Spleen (tissue), 11 donors: ENCODE measurements around the gene CRB1. TPM values are rescaled to one million over a fixed set of nuclear protein-coding genes. Genes with fewer than 3 reads are reported as not detected.

Source experiments
- DNase-seq: peaks from one replicate; pipeline ENCODE4 v3.0.0-alpha.2; 2020
- H3K27ac ChIP-seq, 8 donors: fragments of 200-600 bp; sonication (generic) in 7 of 8; 1 replicate in 4 of 8; 2 replicates in 4 of 8; pipeline versions ENCODE4 v1.5.0 to v1.8.0; 2016 to 2021; ENCODE audit warnings: inconsistent platforms in 4 of 8, mild to moderate bottlenecking in 4 of 8, moderate library complexity in 1 of 8
- H3K27me3 ChIP-seq, 7 donors: fragments of 200-600 bp; sonication (generic) in 6 of 7; replicated peaks in 1 of 7; 1 replicate in 4 of 7; 2 replicates in 3 of 7; pipeline versions ENCODE4 v1.5.0 to v1.8.0; 2016 to 2021; ENCODE audit warnings: inconsistent platforms in 3 of 7, mild to moderate bottlenecking in 1 of 7
- H3K36me3 ChIP-seq, 6 donors: fragments of 200-600 bp; sonication (generic) in 5 of 6; 1 replicate in 4 of 6; 2 replicates in 2 of 6; pipeline versions ENCODE4 v1.5.0 to v1.8.0; 2016 to 2021; ENCODE audit warnings: inconsistent platforms in 2 of 6
- H3K4me1 ChIP-seq, 6 donors: fragments of 200-600 bp; sonication (generic) in 5 of 6; 1 replicate in 3 of 6; 2 replicates in 3 of 6; pipeline versions ENCODE4 v1.5.0 to v1.8.0; 2016 to 2021; ENCODE audit warnings: inconsistent platforms in 3 of 6
- H3K4me3 ChIP-seq, 8 donors: fragments of 200-600 bp; sonication (generic) in 7 of 8; 1 replicate in 4 of 8; 2 replicates in 4 of 8; pipeline versions ENCODE4 v1.5.0 to v1.8.0; 2016 to 2021; ENCODE audit warnings: inconsistent platforms in 4 of 8, mild to moderate bottlenecking in 4 of 8, moderate library complexity in 2 of 8
- H3K9me3 ChIP-seq, 8 donors: fragments of 200-600 bp; sonication (generic) in 7 of 8; 1 replicate in 4 of 8; 2 replicates in 4 of 8; pipeline versions ENCODE4 v1.5.0 to v1.8.0; 2016 to 2021; ENCODE audit warnings: inconsistent platforms in 4 of 8
- CTCF ChIP-seq, 11 experiments: fragments of 200-600 bp in 7 of 11; fragments of 450-650 bp in 4 of 11; sonication (generic) in 4 of 11; IDR thresholded peaks in 8 of 11; conservative IDR thresholded peaks in 3 of 11; 1 replicate in 7 of 11; 2 replicates in 4 of 11; pipeline versions ENCODE4 v1.4.0 to v1.8.0; 2016 to 2021; ENCODE audit warnings: antibody characterized with exemption in 11 of 11, inconsistent platforms in 4 of 11, mild to moderate bottlenecking in 1 of 11
- POLR2A ChIP-seq, 3 donors: fragments of 450-650 bp; IDR thresholded peaks; one replicate each; pipeline ENCODE4 v1.5.1; 2017; ENCODE audit warnings: antibody characterized with exemption in 3 of 3, mild to moderate bottlenecking in 1 of 3
- POLR2AphosphoS5 ChIP-seq, 3 donors: sonication (generic); formaldehyde crosslinking; IDR thresholded peaks; one replicate each; pipeline ENCODE4 v1.5.1; 2017; ENCODE audit warnings: antibody characterized with exemption in 3 of 3
- WGBS, 5 donors: extraction: QIAGEN DNeasy Blood & Tissue Kit in 3 of 5; methylation state at CpG; one replicate each; pipeline versions ENCODE4 v1.1.5 to v1.1.7; 2013 to 2018; 5-methylcytosine and 5-hydroxymethylcytosine counted together
- intact Hi-C: fragments of 100-400 bp; cut with DNase I; formaldehyde crosslinking; loops from one replicate; pipeline ENCODE4 v1.15.0; 2023; ENCODE audit warnings: low total_unique reads
- polyA plus RNA-seq, 3 donors: library from polyadenylated mRNA; stranded (reverse); fragments of 200-250 nt; gene quantifications; one replicate each; pipeline ENCODE4 v1.2.1, GENCODE V29; 2013
- total RNA-seq, 7 donors: library from RNA; depleted of rRNA in 3 of 7; stranded (reverse); fragments of >200 nt in 3 of 7; fragmentation: NEBNext Ultra II Directional in 4 of 7; extraction: Animal tissue kit (Norgen Biotek cat#: 25700) in 4 of 7; gene quantifications; one replicate each; pipeline versions ENCODE4 v1.1.0 to v1.2.1, GENCODE V29; 2016 to 2021
- donor health status: healthy with polysubstance abuse.
- donor health status: DM: no; HTN: no; CAD: no; lungs with moderate emphysema.
- donor health status: DM: no; HTN: no; CAD: no.
- donor health status: Bipolar disorder and iron deficiency.
- donor health status: healthy.
- donor health status: DM: no; HTN: no; CAD: no.
- donor health status: DM: yes; HTN: yes; CAD: no.

CRB1 gene
- total and polyA plus RNA-seq, 10 donors, result 0.05 to 0.49 (median 0.20) TPM; not detected in 1

GRCh38 chr1:197319631-197320030 lies 51.6 kb downstream of the CRB1 start:
- intact Hi-C loops, result no loop called here
- no peak overlapping the region for H3K4me3 ChIP-seq
- DNase-seq, result no peak
- TF ChIP-seq CTCF (IDR thresholded peaks at IDR 0.05 in 8 of 11, conservative IDR thresholded peaks at IDR 0.05 in 3 of 11), result no peak
- no peak for TF ChIP-seq POLR2A (IDR thresholded peaks at IDR 0.05)
- no peak for TF ChIP-seq POLR2AphosphoS5 (IDR thresholded peaks at IDR 0.05)
- H3K36me3 ChIP-seq, result no peaks in the 10 kb centered on the region
- no peaks in the 10 kb centered on the region for H3K4me1 ChIP-seq
- WGBS, 5 donors, result 73 to 88% (median 77%) methylated on average over 2 of the region's 2 CpGs
- H3K27ac ChIP-seq, result no peak overlapping the region
- no peaks in the 10 kb centered on the region for H3K27me3 ChIP-seq
- H3K9me3 ChIP-seq, result no peaks in the 10 kb centered on the region

GRCh38 chr1:197320991-197321531 lies 53.0 kb downstream of the CRB1 start:
- Histone ChIP-seq H3K4me1 (no peaks in the 10 kb centered on the region), H3K27me3 (no peaks in the 10 kb centered on the region), H3K4me3 (no peak overlapping the region), H3K9me3 (no peaks in the 10 kb centered on the region), H3K36me3 (no peaks in the 10 kb centered on the region), H3K27ac (no peak overlapping the region)
- intact Hi-C loops, result no loop called here
- 84 to 91% (median 88%) methylated on average over 2 of the region's 2 CpGs for WGBS, 5 donors
- no peak for DNase-seq
- TF ChIP-seq POLR2AphosphoS5 (IDR thresholded peaks at IDR 0.05) (no peak), CTCF (IDR thresholded peaks at IDR 0.05 in 8 of 11, conservative IDR thresholded peaks at IDR 0.05 in 3 of 11) (no peak), POLR2A (IDR thresholded peaks at IDR 0.05) (no peak)

- H3K27me3 ChIP-seq, result no peaks in the 10 kb centered on the region
- H3K27ac ChIP-seq, result no peak overlapping the region
- H3K36me3 ChIP-seq, result no peaks in the 10 kb centered on the region
- TF ChIP-seq POLR2A (IDR thresholded peaks at IDR 0.05), result no peak
- no peak for TF ChIP-seq POLR2AphosphoS5 (IDR thresholded peaks at IDR 0.05)
- no peak for TF ChIP-seq CTCF (IDR thresholded peaks at IDR 0.05 in 8 of 11, conservative IDR thresholded peaks at IDR 0.05 in 3 of 11)
- no peak for DNase-seq
- intact Hi-C loops, result no loop called here
- 93 to 97% (median 96%) methylated on average over 2 of the region's 2 CpGs for WGBS, 5 donors
- no peak overlapping the region for H3K4me3 ChIP-seq
- H3K4me1 ChIP-seq, result no peaks in the 10 kb centered on the region
- H3K9me3 ChIP-seq, result no peaks in the 10 kb centered on the region
These were observed 53.8 kb downstream of the CRB1 start for GRCh38 chr1:197321811-197322210.

- H3K9me3 ChIP-seq, result no peaks in the 10 kb centered on the region
- H3K36me3 ChIP-seq, result no peaks in the 10 kb centered on the region
- H3K27ac ChIP-seq, result no peak overlapping the region
- H3K4me3 ChIP-seq, result no peak overlapping the region
- no peaks in the 10 kb centered on the region for H3K27me3 ChIP-seq
- TF ChIP-seq POLR2A (IDR thresholded peaks at IDR 0.05) (no peak), CTCF (IDR thresholded peaks at IDR 0.05 in 8 of 11, conservative IDR thresholded peaks at IDR 0.05 in 3 of 11) (peak in 5 of 11 experiments; percentile 25 to 46 (median 41)), POLR2AphosphoS5 (IDR thresholded peaks at IDR 0.05) (no peak)
- no peaks in the 10 kb centered on the region for H3K4me1 ChIP-seq
- intact Hi-C loops, result no loop called here
- DNase-seq, result no peak
- WGBS, 5 donors, result 27 to 45% (median 31%) methylated on average over 2 of the region's 2 CpGs
These were observed 59.8 kb downstream of the CRB1 start for GRCh38 chr1:197327776-197328364.
